Thyroid gland (tissue), 4 donors: ENCODE data around the gene CHI3L2.

Experiments used
- CTCF ChIP-seq, 6 experiments: fragments of 200-600 bp in 3 of 6; fragments of 450-650 bp in 3 of 6; sonication (generic) in 3 of 6; IDR thresholded peaks; one replicate each; pipeline ENCODE4 v1.5.1; 2016 to 2019; ENCODE audit warnings: antibody characterized with exemption in 6 of 6, mild to moderate bottlenecking in 2 of 6, inconsistent platforms in 1 of 6, moderate library complexity in 1 of 6
- POLR2A ChIP-seq, 2 donors: fragments of 450-650 bp; IDR thresholded peaks; one replicate each; pipeline ENCODE4 v1.6.1; 2017; ENCODE audit warnings: antibody characterized with exemption in 2 of 2, mild to moderate bottlenecking in 2 of 2, moderate library complexity in 1 of 2

GRCh38 chr1:111191496-111191895 lies 36.0 kb upstream of the CHI3L2 start:
- no peak for TF ChIP-seq CTCF (IDR thresholded peaks at IDR 0.05)
- TF ChIP-seq POLR2A (IDR thresholded peaks at IDR 0.05): no peak
